GM12865 (cell line): ENCODE data around the gene SLC35E1.

Experiments used
- DNase-seq: peaks from one replicate; pipeline ENCODE4 v3.0.0; 2010; ENCODE audit warnings: low read depth
- H3K4me3 ChIP-seq: 2 replicates; pipeline ENCODE4 v1.5.1; 2011; ENCODE audit warnings: mild to moderate bottlenecking, low read depth, low read length, control low read depth
- TF ChIP-seq, protein P1 (sequence below): IDR thresholded peaks from 2 replicates; pipeline ENCODE4 v1.5.1; 2011; ENCODE audit warnings: low read length, control low read depth, low read depth, inconsistent platforms; ENCODE audit not compliant: insufficient read depth; ENCODE audit errors: missing control alignments

The SLC35E1 gene

DNA sequence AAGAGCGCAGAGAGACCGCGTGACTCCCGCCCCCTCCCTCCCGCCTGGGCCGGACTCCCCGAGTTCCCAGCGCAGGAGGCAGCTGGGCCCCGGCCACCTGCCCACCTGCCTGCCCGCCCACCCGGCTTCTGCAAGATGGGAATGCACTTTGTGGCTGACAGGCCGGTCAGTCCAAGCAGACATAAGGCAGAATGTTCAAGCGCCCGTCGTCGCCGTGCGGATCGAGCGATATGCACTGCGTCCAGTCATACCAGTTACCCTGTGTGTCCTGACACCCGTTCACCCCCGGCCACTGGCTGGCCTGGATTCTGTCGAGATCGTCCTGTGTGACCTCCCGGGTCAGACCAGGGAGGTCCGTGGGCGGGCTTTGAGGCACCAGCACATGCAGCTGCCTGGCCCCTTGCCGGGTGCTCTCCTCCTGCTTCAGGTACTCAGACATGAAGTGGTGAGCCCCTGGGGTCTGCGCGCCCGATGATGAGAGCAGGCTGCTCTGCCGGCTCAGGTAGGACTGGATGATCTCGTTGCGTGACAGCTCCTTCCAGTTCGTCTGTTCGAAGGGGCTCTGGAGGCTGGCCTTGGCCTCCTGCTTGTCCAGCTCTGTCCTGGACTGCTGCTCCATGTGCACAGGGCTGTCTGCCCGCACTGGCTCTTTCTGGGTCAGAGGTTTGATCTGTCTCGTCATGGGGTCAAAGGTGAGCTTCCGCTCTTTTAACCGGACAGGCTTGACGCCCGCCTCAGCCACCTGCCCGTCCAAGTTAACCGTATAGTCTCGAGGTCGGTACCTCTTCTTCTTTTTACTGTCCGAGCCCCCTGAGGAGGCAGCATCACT lies 3.9 kb upstream of the SLC35E1 start:
- no peak overlapping the region for H3K4me3 ChIP-seq
- TF ChIP-seq, protein P1, sequence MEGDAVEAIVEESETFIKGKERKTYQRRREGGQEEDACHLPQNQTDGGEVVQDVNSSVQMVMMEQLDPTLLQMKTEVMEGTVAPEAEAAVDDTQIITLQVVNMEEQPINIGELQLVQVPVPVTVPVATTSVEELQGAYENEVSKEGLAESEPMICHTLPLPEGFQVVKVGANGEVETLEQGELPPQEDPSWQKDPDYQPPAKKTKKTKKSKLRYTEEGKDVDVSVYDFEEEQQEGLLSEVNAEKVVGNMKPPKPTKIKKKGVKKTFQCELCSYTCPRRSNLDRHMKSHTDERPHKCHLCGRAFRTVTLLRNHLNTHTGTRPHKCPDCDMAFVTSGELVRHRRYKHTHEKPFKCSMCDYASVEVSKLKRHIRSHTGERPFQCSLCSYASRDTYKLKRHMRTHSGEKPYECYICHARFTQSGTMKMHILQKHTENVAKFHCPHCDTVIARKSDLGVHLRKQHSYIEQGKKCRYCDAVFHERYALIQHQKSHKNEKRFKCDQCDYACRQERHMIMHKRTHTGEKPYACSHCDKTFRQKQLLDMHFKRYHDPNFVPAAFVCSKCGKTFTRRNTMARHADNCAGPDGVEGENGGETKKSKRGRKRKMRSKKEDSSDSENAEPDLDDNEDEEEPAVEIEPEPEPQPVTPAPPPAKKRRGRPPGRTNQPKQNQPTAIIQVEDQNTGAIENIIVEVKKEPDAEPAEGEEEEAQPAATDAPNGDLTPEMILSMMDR = no peak
- no peak for DNase-seq

- no peak overlapping the region for H3K4me3 ChIP-seq
- DNase-seq = no peak
- TF ChIP-seq, protein P1 = no peak
Measured at GRCh38 chr19:16575282-16575681, 3.1 kb upstream of the SLC35E1 start.

GRCh38 chr19:16573925-16574324 lies 1.7 kb upstream of the SLC35E1 start:
- TF ChIP-seq, protein P1 = no peak
- peak overlapping the region; percentile 92 for H3K4me3 ChIP-seq

GRCh38 chr19:16573296-16573695 lies 1.1 kb upstream of the SLC35E1 start:
- DNase-seq = no peak
- H3K4me3 ChIP-seq = peak overlapping the region; percentile 92
- TF ChIP-seq, protein P1 = no peak

More at GRCh38 chr19:16573925-16574324, 1.7 kb upstream of the SLC35E1 start:
- DNase-seq = no peak

DNA sequence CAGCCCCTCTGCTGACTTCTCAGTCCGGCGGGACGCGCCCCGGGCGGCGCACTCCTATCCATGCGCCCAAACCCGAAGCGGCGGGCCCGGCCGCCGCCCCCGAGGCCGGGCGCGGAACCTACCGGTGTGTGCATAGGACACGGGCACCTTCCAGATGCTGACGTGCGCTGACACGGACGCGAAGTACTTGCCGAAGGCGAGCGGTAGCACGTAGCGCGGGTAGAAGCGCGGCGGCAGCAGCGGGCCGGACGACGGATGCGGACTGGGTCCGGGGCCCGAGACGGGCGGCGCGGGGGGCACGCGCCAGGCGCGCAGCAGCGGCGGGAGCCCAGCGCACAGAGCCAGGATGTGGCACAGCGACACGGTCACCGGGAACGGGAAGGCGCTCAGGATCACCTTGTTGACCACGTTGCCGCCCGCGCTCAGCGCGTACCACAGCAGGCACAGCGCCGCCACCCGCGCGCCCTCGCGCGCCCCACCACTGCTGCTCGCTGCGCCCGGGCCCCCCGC lies 338 bp downstream of the SLC35E1 start:
- TF ChIP-seq, protein P1 = no peak
- peak; percentile 64 for DNase-seq
- peak overlapping the region; percentile 79 for H3K4me3 ChIP-seq

- peak overlapping the region; percentile 79 for H3K4me3 ChIP-seq
- TF ChIP-seq, protein P1 = no peak
- no peak for DNase-seq
Measured at GRCh38 chr19:16571283-16571682, 932 bp downstream of the SLC35E1 start.
